NCI-H146 treated with DMSO at 0.1 percent for 48 hours (cell line): Measurements from ENCODE around the gene LPCAT1.
"Not testable (repeated sequence)": the region's sequence is repeated elsewhere in the genome, so short reads cannot be mapped to it uniquely, and the experiment has no call there.

Experiments used
- DNase-seq: peaks from one replicate; lab custom pipeline; 2025; ENCODE audit not compliant: unreplicated experiment; lab: John Stamatoyannopoulos, UW

The LPCAT1 gene

GRCh38 chr5:1481266-1481958 lies 42.3 kb downstream of the LPCAT1 start:
- no peak for DNase-seq

DNA sequence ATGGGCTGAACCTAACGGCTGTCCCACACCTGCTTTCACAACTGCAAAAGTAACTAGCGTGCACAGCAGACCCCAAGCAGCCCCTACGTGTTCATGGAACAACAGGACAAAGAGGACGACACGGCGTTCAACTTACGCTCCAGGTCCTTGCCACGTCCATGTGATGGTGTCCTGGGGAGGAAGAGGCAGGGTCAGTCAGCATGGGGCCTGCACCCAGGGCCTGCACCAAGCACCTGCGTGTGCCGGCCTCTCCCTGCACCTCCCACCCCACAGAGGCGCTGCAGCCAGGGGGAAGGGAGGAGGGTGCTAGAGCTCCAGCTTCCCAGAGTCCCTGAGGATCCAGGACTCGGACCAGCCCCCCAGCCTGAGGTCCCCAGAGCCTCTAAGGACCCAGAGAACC lies 43.0 kb downstream of the LPCAT1 start:
- no peak for DNase-seq

- no peak for DNase-seq
Observed at GRCh38 chr5:1480217-1480616, 43.5 kb downstream of the LPCAT1 start.

GRCh38 chr5:1479581-1480188 lies 44.1 kb downstream of the LPCAT1 start:
- no peak for DNase-seq

- DNase-seq, result no peak
Observed at GRCh38 chr5:1479066-1479465, 44.7 kb downstream of the LPCAT1 start.

DNA sequence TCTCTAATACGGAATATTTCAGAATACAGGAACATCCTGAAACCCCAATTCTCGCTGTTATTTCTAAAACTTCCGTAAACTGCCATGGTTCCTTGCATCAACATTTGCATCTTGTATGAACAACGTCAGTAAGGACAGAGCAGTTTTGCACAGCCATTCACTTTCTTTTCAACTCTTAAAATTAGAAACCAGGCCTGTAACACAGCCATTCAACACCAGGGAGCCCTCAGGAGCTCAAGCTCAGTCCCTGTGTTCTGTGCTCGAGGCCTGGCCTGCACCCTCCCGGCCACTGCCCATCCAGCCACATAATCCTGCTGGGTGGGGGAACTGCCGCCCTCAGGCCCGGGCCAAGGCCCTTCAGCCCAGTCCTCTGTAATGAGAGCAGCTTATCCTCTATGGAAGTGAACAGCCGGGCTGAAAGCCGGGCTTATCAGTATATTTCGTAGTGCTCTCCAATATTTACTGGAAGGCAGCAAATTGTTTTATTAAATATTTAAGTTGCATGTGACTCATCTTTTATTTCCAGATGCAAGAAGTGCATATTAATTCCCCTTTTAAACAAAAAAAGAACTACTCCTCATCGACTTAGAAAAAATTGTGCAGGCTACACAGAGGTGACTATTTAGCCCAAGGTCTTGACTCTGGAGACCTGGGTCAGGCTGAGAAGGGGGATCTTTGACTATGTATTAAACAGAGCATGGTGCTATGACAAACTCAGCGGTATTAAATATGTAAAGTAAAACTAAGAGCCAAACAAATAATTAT lies 45.3 kb downstream of the LPCAT1 start:
- DNase-seq, result no peak

GRCh38 chr5:1477341-1477740 lies 46.4 kb downstream of the LPCAT1 start:
- DNase-seq, result no peak

DNA sequence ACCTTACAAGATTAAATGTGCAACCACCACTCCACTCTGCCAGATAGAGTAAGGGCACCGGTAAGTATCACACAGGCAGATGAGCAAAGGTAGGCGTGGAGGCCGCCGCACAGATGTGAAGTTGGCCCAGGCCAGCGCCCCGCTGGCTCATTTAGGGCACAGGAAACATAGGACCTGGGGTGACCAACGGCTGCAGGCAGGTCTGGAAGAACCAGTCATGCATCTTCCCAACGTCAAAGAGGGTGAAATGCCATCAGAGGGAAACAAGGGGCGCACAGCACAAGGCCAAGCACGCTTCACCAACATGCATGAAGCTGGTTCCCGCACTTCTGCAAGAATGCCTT lies 46.8 kb downstream of the LPCAT1 start:
- no peak for DNase-seq

DNA sequence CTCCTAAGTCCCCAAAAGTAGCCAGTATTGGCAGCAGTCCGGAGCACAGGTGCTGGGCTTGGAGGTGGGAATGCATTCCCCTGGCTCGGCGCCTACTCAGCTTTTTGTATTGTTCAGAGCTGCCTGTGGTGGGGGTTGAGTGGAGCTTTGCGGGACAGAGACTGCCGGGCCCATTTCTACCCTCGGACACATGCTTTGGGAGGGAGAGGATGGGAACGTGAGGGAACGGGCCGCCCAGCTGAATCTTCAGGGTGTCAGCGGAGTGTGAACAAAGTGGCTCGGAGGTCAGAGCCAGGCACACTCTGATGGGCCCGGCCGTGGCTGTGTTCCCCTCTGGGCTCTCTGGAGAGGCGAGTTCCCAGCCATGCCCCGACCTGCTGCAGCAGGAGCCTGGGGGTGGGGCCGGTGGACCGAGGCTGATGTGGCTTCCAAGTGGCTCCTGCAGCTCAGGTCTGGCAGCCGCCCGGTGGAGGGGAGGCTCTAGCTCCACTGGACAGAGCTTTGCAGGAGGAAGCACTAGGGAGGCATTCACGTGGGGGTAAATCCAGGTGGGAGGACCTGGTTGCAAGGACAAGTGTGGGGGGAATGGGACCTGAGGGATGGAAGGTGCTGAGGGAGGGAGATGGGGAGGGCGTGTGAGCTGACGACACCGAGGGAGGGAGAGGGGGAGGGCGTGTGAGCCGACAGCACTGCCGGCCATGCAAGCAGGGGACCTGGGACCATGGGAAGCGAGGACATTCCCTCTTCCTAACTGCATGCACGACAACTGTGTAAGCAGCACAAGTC lies 47.4 kb downstream of the LPCAT1 start:
- DNase-seq, result no peak

DNA sequence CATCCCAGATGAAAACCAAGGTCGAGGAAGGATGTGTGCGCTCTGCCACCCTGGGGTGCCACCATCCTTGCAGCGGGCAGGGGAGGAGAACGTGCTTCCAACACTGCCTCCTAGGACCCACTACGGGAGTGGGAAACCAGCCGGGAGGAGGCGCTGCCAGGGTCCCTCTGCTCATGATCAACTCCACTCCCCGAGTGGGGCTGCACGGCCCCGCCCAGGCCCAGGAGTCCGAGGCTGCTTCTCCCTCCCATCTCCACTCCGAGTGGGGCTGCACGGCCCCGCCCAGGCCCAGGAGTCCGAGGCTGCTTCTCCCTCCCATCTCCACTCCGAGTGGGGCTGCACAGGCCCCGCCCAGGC lies 48.2 kb downstream of the LPCAT1 start:
- not testable (repeated sequence) for DNase-seq

DNA sequence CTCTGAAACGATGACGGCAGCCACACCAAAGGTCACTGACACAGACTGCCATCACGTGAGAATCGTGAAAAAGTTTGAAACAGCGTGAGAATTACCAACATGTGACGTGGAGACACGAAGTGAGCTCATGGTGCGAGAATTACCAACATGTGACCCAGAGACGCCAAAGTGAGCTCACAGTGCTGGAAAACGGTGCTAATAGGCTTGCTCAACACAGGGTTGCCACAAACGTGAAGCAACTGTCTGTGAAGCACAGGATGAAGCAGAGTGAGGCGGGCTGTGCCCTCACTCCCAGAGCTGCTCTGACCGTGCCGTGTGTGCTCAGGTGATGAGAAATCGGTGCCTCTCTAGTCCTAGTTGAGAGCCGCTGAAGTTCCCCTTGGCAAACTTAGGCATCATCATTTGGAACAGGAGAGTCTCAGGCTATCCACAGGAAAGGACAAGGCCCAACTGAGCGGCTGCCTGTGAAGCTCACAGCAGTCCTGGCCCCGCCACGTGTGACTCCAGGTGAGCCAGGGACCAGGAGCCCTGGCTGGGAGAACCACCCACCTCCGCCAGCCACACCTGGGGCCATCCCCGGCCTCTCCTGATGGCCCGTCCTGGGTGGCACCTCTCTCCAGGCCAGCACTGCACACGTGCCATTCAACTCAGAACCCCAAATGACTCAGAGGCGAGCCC lies 48.8 kb downstream of the LPCAT1 start:
- no peak for DNase-seq

DNA sequence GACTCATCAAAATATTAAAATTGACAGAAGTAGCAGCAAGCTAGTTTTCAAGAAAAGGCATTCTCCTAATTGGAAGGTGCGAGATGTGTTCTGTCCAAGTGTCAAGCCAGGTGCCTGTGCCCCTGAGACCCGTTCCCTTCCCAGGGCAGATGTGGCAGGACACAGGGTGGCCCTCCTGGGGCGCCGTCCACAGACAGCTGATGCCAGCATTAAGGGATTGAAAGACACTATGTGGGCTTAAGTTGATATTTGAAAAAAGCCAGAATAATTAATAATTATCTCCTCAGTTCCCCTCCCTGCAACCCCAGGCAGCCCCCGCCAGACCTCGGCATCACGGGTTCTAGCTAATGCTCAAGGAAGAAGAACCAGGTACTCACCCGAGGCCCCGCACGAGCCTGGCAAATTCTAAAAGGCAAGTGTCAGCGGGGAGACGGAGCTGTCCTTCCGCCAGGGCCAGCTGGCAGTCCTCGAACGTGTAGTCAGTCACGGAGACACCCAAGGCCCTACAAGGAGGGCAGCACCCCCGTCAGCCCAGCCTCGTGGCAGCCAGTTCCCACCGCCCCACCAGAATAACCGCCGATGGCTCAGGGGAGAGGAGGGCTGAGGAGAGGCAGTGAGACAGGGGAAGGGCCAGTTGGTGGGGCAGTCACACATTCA lies 49.4 kb downstream of the LPCAT1 start:
- no peak for DNase-seq

DNA sequence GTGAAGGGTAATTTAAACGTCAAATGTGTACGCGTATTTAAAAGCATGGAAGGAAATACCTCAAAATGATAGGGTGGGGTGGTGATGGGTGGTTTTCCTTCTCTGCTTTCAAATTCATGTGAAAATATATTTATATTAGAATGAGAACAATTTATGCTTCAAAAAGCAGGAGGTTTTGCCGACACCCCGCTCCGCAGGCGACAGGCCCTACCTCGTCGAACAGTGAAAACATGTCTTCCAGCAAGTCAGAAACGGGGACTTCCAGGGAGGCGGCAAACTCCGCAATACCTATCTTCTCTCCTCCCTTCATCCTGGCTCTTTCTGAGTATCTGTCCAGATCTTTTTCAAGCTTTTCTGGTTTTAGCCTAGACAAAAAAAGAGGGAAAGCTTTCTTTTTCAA lies 50.0 kb downstream of the LPCAT1 start:
- DNase-seq, result no peak

DNA sequence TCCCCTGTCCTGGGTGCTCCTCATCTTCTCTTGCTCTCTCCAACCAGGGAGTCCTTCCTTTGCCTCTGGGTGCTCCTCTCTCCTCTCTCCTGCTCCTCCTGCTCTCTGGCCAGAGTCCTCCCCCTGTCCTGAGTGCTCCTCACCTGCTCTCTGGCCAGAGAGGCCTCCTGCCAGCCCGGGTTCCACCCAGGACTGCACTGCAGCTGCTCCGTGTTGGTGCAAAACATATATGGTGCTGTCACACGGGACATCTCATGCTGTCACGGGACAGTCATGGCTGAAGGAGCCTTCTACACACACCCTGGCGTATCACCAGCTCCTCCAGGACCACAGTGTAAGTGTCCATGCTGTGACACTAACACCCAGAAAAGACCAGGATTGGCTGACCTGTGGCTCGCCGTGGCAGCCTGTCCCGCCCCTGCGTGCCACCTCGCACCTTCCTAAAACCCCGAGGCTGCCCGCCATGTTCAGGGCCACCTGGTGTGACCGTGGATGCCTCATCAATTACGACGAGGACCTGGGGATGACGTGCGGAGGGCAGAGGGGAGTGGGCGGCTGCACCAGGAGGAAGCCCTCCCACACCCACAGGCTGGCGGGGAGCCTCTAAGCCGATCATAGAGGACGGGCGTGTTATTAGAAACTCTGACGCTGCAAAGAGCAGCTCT lies 50.7 kb downstream of the LPCAT1 start:
- DNase-seq, result no peak

DNA sequence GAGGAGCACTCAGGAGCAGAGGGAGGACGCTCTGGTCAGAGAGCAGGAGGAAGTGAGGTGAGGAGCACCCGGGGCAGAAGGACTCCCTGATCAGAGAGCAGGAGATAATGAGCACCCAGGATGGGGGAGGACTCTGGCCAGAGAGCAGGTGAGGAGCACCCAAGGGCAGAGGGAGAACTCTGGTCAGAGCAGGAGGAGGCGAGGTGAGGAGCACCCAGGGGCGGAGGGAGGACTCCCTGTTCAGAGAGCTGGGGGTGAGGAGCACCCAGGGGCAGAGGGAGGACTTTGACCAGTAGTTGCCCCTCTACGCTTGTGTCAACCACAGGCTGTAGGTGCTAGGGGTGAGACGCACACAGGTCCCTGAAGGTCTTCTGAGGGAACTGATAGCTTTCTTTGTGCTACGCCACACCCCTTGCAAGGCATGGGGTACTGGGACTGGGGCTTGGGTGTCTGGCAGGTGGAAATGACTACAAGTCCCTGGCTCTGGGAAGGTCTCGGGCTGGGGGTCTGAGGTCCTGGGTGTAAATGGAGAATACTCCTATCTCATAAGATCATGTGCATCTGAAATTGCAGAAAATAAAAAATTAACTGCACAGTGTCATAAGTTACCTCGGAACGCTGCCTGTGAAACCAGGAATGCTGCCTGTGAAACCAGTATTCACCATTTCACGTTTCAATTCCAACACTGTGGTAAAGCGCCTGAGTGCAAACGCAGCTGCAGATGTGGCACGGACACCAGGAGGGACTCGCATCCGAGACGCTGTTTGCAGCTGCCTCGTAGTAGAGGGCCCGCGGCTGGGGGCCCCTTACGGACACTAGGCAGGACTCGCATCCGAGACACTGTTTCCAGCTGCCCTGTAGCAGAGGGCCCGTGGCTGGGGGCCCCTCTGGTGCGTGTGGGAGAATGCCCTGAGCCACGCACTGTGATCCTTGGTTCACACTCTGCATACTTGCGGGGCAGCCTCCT lies 51.5 kb downstream of the LPCAT1 start:
- no peak for DNase-seq

DNA sequence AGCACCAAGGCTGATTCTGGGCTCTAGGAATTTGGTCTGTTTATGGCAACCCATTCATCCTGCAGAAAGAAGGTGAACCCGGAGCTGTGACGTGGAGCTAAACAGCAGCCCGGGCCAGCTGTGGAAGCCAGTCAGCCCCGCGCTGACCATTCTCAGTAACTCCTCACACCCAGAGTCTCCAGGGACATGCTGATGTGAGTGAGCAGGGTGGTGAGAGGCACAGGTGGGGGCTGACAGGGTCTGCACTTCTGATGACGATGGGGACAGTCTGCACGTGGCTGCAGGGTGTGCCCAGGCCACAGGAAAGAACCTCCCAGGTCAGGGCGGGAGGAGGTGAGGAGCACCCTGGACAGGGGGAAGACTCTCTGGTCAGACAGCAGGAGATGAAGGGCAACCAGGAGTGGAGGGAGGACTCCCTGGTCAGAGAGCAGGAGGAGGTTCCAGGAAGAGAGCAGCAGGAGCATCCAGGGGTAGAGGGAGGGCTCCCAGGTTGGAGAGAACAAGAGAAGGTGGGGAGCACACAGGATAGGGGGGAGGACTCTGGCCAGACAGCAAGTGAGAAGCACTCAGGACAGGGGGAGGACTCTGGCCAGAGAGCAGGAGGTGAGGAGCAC lies 52.4 kb downstream of the LPCAT1 start:
- no peak for DNase-seq

- DNase-seq, result no peak
Observed at GRCh38 chr5:1470762-1471211, 53.0 kb downstream of the LPCAT1 start.
